ENCODE results near the gene CYB5A. TPM values are rescaled to one million over a fixed set of nuclear protein-coding genes. Genes with fewer than 3 reads are reported as not detected.

Gene CYB5A
- total RNA-seq, 4 donors from 2014 or later: 21.4 to 29.4 (median 23.4) TPM

DNA sequence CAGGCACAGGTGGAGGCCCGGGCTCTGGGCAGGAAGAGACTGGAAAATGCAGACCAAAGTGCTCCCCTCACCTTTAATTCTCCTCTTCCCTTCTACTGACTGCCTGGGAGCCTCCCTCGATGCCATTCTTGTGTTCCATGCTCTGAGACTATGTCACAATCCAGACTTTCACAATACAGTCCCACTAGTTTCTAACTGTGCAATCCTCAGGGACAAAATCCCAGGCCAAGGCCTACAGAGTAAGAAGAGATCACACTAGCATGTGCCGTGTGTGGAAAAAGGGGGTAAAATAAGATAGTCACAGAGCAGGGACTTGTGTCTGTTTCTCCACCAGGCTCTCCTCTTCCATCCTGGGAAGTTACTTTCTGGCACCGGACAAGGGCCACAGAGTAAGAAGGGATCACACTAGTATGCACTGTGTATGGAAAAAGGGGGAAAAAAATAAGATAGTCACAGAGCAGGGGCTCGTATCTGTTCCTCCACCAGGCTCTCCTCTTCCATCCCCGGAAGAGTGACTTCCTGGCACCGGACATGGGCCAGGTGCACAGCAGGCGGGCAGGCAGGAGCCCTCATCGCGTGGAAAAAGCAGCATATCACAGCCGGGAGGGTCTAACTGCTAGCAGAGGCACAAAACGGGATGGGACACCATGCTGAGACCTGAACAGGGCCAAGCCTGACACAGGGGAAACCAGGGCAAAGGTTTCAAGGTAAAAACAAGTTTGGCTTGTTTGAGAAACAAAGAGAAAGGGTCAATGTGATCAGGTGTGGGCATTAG lies 9.6 kb downstream of the CYB5A start:
- H3K9me3 ChIP-seq: no peaks in the 10 kb centered on the region
- TF ChIP-seq POLR2A (IDR thresholded peaks at IDR 0.05): no peak
- TF ChIP-seq, protein P1, sequence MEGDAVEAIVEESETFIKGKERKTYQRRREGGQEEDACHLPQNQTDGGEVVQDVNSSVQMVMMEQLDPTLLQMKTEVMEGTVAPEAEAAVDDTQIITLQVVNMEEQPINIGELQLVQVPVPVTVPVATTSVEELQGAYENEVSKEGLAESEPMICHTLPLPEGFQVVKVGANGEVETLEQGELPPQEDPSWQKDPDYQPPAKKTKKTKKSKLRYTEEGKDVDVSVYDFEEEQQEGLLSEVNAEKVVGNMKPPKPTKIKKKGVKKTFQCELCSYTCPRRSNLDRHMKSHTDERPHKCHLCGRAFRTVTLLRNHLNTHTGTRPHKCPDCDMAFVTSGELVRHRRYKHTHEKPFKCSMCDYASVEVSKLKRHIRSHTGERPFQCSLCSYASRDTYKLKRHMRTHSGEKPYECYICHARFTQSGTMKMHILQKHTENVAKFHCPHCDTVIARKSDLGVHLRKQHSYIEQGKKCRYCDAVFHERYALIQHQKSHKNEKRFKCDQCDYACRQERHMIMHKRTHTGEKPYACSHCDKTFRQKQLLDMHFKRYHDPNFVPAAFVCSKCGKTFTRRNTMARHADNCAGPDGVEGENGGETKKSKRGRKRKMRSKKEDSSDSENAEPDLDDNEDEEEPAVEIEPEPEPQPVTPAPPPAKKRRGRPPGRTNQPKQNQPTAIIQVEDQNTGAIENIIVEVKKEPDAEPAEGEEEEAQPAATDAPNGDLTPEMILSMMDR (IDR thresholded peaks at IDR 0.05 in 4 of 5, conservative IDR thresholded peaks at IDR 0.05 in 1 of 5): no peak
- DNase-seq (peak; percentile 35 to 62), ATAC-seq (peak; percentile 88 to 95)
- intact Hi-C loops (cut with DNase I; ENCODE audit: low total_unique reads) (no loop called here), in situ Hi-C loops (cut with MboI; ENCODE audit: low sequenced_read_pairs in 4 of 4) (no loop called here)
- H3K4me3 ChIP-seq: no peak overlapping the region
- H3K36me3 ChIP-seq: no peaks in the 10 kb centered on the region
- H3K27me3 ChIP-seq: no peaks in the 10 kb centered on the region
- H3K27ac ChIP-seq: peak overlapping the region; percentile 50 to 62 (median 61)
- peaks cover 32 to 45% of the 10 kb centered on the region in 2 donors for H3K4me1 ChIP-seq

DNA sequence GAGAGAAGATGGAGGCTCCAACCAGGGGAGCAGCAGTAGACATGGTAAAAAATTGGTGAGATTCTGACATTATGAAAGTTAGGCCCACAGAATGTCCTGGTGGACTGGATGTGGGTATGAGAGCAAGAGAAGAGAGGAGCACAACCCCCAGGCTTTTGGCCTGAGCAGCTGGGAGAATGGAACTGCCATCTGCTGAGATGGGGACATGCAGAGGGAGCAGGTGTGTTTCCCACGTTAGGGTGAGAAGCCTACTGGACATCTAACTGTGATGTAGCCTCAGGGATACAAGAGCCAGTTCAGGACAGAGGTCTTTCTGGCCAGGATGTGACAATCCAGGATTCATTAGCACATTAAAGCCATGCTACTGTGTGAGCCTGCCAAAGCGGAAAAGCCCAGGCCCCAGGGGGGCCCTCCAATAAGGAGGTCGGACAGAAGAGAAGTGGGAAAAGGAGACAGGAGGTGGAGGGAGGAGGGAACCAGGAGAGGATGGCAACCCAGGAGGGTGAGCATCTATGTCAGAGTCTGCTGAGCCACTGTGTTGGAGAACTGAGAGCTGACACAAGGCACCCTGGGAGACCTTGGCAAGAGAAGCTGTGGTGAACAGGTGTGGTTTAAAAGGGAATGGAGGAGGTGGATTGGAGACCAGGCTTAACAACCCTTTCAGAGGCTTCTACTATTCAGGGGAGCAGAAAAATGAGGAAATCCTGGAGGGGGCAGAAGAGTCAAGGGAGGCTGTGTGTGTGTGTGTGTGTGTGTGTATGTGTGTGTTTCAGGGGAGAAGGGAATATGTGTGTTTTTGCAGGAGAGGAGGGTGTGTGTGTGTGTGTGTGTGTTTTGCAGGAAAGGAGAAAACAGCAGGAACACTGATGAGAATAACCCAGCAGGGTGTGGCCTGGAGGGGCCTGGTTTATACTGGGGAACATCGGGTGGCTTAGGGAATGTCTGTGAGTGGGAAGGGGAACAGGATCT lies 10.5 kb downstream of the CYB5A start:
- no peaks in the 10 kb centered on the region for H3K9me3 ChIP-seq
- intact Hi-C loops (cut with DNase I; ENCODE audit: low total_unique reads): no loop called here
- DNase-seq (no peak), ATAC-seq (peak; percentile 4 to 25)
- no peak overlapping the region for H3K4me3 ChIP-seq
- peaks cover 32 to 45% of the 10 kb centered on the region in 2 donors for H3K4me1 ChIP-seq
- in situ Hi-C loops (cut with MboI; ENCODE audit: low sequenced_read_pairs in 4 of 4): no loop called here
- no peaks in the 10 kb centered on the region for H3K36me3 ChIP-seq
- H3K27me3 ChIP-seq: no peaks in the 10 kb centered on the region
- H3K27ac ChIP-seq: peak overlapping the region in 3 of 4 donors; percentile 50 to 61 (median 61)
- TF ChIP-seq, protein P1 (IDR thresholded peaks at IDR 0.05 in 4 of 5, conservative IDR thresholded peaks at IDR 0.05 in 1 of 5): no peak
- no peak for TF ChIP-seq POLR2A (IDR thresholded peaks at IDR 0.05)

DNA sequence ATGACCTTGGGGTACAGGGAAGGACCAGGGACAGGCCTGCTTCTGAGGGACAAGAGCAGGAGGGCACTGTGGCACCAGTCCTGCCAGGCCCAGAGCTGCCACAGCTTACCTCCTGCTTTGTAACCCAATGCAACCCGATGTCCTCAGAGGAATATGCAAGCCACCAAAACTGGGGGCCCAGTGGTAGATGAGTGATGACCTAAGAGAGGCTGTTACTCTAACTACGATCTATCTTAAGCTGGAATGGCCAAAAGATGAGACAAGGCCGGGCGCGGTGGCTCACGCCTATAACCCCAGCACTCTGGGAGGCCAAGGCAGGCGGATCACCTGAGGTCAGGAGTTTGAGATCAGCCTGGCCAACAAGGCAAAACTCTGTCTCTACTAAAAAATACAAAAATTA lies 12.8 kb downstream of the CYB5A start:
- Histone ChIP-seq H3K9me3 (no peaks in the 10 kb centered on the region), H3K27me3 (no peaks in the 10 kb centered on the region), H3K4me1 (peaks cover 24 to 30% of the 10 kb centered on the region in 2 donors), H3K36me3 (no peaks in the 10 kb centered on the region), H3K4me3 (no peak overlapping the region), H3K27ac (no peak overlapping the region)
- DNase-seq (no peak), ATAC-seq (no peak)
- in situ Hi-C loops (cut with MboI; ENCODE audit: low sequenced_read_pairs in 4 of 4): no loop called here
- no peak for TF ChIP-seq POLR2A (IDR thresholded peaks at IDR 0.05)
- TF ChIP-seq, protein P1 (IDR thresholded peaks at IDR 0.05 in 4 of 5, conservative IDR thresholded peaks at IDR 0.05 in 1 of 5): no peak
- intact Hi-C loops (cut with DNase I; ENCODE audit: low total_unique reads): no loop called here

DNA sequence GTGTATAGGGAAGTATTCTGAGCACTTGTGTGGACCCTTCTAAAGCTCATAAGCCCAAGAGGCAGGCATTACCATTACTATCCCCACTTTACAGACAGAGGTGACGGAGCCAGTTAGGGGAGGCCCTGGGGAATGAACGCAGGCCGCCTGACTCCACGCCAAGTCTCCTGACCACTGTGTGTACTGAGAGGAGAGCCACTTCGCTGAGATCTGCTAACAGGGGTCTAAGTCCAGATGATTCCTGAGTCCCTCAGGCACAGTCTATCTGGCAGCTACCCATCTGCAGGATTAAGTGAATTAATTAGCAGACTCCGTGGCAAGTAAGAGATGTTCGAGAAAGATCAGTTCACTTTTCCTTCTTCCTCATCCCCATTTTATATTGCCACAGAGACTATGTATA lies 13.7 kb downstream of the CYB5A start:
- no peaks in the 10 kb centered on the region for H3K27me3 ChIP-seq
- in situ Hi-C loops (cut with MboI; ENCODE audit: low sequenced_read_pairs in 4 of 4) (no loop called here), intact Hi-C loops (cut with DNase I; ENCODE audit: low total_unique reads) (no loop called here)
- TF ChIP-seq, protein P1 (IDR thresholded peaks at IDR 0.05 in 4 of 5, conservative IDR thresholded peaks at IDR 0.05 in 1 of 5): no peak
- TF ChIP-seq POLR2A (IDR thresholded peaks at IDR 0.05): no peak
- DNase-seq: no peak
- no peak for ATAC-seq
- H3K4me1 ChIP-seq: peaks cover 19 to 22% of the 10 kb centered on the region in 2 donors
- H3K36me3 ChIP-seq: no peaks in the 10 kb centered on the region
- H3K27ac ChIP-seq: no peak overlapping the region
- no peak overlapping the region for H3K4me3 ChIP-seq
- H3K9me3 ChIP-seq: no peaks in the 10 kb centered on the region

Measured in gastrocnemius medialis (tissue), 4 donors.